Urothelium cell line (cell line): Measurements from ENCODE around the gene ICAM3.

Experiments
- DNase-seq: peaks from one replicate; pipeline ENCODE4 v3.0.0; 2011; ENCODE audit warnings: low spot score, mixed read lengths
- FAIRE-seq: peaks from 2 replicates; lab custom pipeline; 2011; peaks lifted over from hg19 to GRCh38; lab: Jason Lieb, UNC

The ICAM3 gene

GRCh38 chr19:10321417-10321797, 18.0 kb downstream of the ICAM3 start:
- no peak for FAIRE-seq
- DNase-seq = no peak

GRCh38 chr19:10320602-10321416, 18.6 kb downstream of the ICAM3 start:
- FAIRE-seq (no peak), DNase-seq (no peak)

DNA sequence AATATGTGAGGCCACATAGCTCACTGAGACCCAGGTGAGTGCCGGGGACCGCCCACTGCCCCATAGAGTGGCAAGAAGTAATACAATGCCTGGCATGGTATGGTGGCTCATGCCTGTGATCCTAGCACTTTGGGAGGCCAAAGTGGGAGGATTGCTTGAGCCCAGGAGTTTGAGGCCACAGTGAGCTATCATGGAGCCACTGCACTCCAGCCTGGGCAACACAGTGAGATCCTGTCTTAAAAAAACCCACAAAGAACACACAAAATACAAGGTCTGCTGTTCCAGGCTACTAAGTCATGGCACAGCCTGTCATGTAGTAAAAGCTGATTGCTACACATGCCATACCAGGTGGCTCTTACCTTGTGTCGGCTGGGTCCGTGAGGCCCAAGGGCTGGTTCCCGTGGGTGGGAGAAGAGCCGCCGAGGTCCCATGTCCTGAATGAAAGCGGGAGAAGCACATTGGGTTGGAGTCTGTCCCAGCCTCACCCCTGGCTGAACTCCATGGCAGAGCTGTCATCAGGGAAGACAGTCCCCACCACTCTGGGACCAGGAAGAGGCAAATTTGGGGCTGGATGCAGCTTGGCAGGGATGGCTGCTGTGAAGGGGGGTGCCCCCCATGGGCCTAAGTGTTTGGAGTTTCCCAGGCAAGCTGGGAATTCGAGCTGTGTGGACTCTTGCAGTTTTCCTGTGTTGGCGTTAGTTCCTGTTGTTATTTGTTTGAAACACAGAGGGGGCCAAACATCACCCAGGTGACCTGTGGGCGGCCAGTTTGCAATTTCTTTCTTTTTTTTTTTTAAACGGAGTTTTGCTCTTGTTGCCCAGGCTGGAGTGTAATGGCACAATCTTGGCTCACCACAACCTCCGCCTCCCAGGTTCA, 20.4 kb downstream of the ICAM3 start:
- DNase-seq (no peak), FAIRE-seq (no peak)

DNA sequence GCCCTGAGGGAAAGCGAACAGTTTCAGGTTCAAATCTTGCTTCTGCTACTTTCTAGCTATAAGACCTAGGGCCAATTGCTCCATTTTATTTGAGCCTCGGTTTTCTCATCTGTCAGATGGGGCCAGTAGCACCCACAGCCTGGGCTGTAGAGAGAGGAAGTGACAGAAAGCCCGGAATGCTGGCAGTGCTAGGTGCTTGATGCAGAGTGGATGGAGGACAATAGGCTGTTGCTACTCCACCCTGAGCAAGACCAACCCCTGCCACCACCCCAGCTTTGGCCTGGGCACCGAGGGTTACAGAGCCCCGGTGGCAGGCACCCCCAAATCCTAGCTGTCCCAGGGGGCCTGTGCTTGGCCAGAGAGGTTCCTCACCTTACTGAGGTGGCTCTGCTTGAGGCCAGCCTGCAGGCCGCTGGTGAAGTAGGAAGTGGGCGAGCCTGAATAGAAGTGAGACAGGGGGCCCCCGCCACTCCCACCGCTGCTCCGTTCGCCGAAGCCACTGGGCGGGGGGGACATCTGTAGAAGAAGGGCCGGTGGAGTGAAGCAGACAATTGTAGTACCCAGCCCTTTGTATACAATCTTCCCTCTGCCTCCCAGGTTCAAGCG, 21.5 kb downstream of the ICAM3 start:
- DNase-seq (no peak), FAIRE-seq (no peak)

DNA sequence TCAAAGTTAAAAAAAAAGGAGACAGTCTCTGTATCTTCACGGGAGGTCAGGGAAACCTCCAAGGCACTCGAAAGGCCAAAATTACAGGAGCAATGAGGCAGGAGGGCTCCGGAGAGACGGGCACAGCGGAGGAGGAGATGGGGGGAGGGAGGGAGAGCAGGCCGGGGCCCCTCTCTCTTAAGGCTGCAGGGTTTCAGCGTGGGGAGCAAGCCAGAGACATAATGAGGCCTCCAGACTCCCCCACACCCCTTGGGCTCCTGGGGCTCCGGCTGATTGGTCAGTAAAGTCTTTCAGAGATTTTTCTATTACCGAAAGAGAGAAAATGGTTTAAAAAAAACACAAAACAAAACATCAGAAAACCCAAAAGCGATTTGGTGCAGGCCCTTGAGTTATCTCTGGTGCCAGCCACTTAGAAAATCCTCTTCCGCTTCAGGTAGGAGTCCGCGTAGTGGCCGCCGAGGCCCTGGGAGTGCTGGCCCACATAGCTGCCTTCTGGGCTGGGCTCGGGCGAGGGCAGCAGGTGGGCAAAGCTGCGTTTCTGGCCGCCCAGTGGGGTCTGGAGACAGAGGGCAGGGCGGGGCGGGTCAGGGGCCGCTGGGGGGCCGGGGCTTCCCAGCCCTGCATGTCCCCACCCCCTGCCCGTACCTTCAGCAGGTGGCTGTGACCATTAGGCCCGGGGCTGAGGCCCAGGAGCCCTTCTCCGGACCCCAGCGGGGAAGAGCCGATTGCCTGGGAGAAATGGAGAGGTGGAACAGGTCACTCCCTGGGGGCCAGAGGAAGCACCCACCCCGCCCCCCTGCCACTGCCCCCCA, 22.2 kb downstream of the ICAM3 start:
- no peak for DNase-seq
- no peak for FAIRE-seq

DNA sequence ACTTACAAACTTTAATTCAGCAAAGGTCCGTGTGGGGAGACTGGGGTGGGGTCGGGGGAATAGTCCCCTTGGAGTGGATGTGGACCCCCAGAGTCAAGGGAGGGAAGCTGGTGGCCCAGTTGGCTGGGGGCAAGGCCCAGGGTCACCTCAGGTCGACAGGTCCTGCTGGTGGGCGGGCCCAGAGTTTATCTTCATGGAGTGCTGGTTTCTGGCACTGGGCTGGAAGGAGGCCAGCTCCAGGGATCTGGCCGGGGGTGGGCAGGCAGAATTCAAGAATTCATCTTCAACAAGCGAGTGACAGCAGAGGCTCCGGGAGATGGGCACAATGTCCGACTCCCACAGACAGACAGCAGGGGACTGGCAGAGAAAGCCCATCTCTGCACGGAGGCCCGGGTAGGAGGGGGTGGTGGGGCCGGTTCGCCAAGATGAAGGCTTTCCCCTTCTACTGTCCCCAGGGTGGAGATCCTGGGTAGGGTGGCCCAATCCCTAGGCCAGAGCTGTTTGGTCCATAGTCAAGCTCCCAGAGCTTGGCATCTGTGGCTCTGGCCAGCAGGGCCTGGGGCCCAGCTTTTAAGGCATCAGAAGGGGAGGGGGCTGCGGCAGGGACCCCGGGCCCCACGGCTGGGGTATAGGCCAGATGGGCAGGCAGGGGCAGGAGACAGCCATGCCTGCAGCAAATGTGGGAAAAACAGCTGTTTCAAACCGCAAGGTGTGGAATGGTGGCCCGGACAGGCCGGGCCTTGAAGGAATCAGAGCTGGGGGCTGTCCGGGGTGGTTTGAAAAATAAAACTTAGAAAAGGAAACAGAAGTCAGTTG, 23.0 kb downstream of the ICAM3 start:
- FAIRE-seq = no peak
- DNase-seq = no peak

DNA sequence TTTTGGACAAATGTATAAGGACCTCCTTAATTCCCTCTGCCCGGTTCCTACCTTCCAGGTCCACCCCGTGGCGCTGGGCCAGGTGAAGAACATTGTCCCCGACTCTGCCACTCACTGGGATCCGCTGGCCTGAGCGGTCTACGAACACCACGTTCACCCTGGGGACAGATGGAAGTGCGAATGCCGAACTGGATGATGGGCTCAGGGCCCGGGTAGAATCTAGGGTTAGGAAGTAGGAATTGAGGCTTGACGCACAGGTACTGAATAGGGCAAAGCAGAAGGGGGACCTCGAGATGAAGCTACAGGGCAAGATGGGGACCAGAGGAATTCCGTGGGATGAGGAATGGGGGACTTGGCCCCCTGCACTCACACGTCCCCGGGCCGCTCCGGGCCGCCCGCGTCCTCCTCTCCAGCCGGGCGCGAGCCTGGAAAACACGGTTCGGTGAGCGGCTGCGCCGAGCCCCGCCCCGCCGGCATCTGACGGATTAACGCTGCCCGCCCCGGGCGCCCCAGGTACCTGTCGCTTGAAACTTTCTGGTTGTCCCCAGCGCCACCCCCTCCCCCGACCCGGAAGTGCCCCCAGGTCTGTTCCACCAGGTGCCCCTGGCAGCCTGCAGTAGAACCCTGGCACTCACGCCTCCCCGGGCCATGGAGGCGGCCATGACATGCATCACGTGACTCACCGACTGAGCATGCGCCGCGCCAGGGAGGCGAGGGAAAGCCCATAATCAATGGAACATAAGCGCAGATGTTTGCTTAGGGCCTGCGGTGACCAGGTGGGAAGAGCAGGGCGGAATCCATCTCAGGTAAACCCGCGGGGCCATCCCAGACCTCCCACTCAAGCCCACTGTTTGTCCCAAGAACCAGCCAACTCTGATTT, 23.8 kb downstream of the ICAM3 start, which contains the start of gene FDX2:
TSS of gene FDX2 (minus strand) at position 681 of the 880 bp plus-strand sequence. CDS start at position 662, 19 bp downstream.
- FAIRE-seq (no peak), DNase-seq (peak; percentile 85)

DNA sequence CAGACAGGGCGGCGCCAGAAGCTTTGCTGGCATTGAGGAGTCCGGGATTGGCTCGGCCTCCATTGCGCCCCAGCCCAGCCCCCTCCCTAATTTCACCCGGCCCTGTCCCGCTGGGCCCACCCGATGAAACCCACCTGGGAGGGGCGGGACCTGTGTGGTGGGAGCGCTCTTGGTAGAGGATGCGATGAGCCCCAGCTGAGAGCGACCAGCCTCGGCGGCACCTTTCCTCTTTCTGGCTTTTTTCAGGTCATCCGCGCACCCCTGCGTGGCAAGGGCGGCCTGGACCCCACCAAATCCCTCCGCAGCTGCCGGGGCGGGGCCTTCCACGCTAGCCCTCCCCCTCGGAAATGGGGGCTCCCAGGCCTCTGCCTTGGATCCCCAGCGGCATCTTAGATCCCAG, 30.0 kb downstream of the ICAM3 start, which contains the start of gene ZGLP1:
TSS of gene ZGLP1 (minus strand) at position 393 of the 400 bp plus-strand sequence.
- DNase-seq (no peak), FAIRE-seq (no peak)

DNA sequence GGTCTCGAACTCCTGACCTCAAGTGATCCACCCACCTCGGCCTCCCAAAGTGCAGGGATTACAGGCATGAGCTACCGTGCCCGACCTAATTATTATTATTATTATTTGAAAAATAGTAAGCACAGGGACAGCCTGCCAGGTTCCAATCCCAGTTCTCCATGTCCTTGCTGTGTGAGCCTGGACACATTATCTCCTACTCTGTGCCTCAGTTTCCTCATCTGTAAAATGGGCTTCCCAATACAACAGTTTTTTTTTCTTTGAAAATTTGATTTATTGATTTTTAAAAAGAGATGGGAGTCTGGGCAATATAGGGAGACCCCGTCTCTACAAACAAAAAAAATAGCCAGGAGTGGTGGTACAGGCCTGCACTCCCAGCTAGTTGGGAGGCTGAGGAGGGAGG, 33.1 kb downstream of the ICAM3 start:
- FAIRE-seq (no peak), DNase-seq (no peak)

GRCh38 chr19:10305139-10305806, 34.2 kb downstream of the ICAM3 start:
- DNase-seq = no peak
- no peak for FAIRE-seq

DNA sequence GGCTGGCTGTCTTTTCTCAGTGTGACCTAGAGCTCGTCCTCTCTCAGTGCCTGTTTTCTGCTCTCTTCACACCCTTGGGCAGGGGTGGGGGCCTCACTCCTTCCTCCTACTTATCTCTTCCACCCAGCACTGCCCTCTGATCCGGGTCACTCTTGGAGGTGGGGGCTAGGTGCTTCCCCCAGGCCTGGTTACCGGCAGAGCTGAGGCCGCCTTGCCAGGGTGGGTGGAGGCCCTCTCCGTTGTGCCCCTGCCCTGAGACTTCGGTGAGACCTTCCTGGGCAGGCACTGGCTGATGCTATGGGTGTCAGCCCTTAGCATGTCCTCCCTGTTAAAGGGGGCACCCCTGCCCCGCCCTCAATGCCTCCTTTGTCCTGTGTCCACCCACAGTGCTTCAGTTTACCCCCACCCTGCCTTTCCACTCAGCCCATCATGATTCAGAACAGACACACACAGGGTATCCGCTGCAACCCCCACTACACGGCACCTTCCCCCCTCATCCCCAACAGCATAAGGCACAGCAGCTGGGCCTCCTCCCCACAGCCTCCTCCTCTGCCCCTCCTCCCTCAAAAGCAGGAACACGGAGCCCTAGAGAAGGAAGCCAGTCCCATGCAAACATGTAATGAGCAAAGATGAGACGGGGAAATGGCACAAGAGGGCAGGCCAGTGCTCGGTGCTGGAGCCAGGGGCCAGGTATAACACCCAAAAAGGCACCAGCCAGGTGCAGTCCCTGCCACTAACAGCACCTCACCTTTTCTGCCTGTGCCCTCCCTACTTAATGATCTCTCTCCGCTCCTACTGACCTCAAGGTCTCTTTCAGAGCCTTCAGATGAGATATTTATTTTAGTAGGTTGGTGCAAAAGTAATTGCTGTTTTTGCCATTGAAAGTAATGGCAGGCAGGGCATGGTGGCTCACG, 39.6 kb downstream of the ICAM3 start:
- DNase-seq = no peak
- no peak for FAIRE-seq

DNA sequence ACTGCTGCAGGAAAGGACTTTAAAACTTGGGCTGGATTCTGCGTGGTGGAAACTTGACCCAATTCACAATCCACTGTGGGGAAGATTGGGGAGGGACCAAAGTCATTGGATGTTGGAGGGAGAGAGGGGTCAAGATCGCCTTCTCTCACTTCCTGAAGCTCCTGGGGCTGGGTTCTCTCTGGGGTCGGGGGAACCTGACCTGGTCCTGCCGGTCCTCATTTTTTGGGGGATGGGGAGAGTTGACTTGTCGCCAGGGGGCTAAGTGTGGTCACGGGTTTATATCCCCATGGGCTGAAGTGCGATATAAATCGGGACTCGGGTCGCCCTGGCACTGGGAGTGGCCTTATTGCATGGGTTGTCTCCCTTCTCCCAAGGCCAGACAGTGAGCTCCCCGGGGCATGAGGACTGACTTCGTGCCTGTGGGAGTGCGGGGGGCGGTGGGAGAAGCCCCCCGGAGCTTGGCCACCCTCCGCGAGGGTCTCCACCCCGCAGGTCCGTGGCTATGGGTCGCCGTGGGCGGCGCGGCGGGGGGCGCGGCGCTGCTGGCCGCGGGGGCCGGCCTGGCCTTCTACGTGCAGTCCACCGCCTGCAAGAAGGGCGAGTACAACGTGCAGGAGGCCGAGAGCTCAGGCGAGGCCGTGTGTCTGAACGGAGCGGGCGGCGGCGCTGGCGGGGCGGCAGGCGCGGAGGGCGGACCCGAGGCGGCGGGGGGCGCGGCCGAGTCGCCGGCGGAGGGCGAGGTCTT, 43.4 kb downstream of the ICAM3 start:
- FAIRE-seq = no peak
- DNase-seq = no peak

GRCh38 chr19:10295305-10295846, 44.0 kb downstream of the ICAM3 start:
- FAIRE-seq (no peak), DNase-seq (no peak)

DNA sequence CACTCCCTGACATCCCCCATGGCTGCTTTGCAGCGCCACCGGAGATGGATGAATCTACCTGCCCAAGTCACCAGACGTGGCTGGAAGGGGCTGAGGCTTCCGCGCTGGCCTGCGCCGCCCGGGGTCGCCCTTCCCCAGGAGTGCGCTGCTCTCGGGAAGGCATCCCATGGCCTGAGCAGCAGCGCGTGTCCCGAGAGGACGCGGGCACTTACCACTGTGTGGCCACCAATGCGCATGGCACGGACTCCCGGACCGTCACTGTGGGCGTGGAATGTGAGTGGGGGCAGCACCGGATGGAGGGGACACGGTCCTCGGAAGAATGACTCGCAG, 45.1 kb downstream of the ICAM3 start:
- no peak for FAIRE-seq
- DNase-seq = no peak

DNA sequence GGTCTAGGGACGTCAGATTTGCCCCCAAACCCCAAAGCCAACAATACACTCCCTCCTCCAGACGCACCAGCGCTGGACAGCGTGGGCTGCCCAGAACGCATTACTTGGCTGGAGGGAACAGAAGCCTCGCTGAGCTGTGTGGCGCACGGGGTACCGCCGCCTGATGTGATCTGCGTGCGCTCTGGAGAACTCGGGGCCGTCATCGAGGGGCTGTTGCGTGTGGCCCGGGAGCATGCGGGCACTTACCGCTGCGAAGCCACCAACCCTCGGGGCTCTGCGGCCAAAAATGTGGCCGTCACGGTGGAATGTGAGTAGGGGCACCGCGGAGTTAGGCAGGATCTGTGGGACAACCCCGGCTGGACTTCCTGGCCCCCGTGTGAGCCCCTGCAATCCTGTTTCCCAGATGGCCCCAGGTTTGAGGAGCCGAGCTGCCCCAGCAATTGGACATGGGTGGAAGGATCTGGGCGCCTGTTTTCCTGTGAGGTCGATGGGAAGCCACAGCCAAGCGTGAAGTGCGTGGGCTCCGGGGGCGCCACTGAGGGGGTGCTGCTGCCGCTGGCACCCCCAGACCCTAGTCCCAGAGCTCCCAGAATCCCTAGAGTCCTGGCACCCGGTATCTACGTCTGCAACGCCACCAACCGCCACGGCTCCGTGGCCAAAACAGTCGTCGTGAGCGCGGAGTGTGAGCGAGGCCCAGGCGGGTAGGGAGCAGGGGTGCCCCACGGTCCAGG, 45.6 kb downstream of the ICAM3 start:
- no peak for DNase-seq

More for the DNA sequence above, 45.6 kb downstream of the ICAM3 start:
- no peak for FAIRE-seq
